GM19239 (cell line): ENCODE measurements around the gene NOP16.

ENCODE experiments used
- DNase-seq: peaks from one replicate; pipeline ENCODE4 v3.0.0; 2011; ENCODE audit warnings: low spot score; ENCODE audit not compliant: insufficient read length
- FAIRE-seq: peaks from 2 replicates; lab custom pipeline; 2011; peaks lifted over from hg19 to GRCh38; lab: Jason Lieb, UNC

Gene NOP16

GRCh38 chr5:176389135-176390123, 1.0 kb upstream of the NOP16 start:
- DNase-seq (no peak), FAIRE-seq (no peak)

GRCh38 chr5:176388003-176388443, 375 bp downstream of the NOP16 start:
- no peak for DNase-seq
- no peak for FAIRE-seq

- FAIRE-seq (no peak), DNase-seq (no peak)
Measured at GRCh38 chr5:176387384-176387925, 943 bp downstream of the NOP16 start.

- DNase-seq (no peak), FAIRE-seq (no peak)
Measured at GRCh38 chr5:176386491-176386890, 1.9 kb downstream of the NOP16 start.

DNA sequence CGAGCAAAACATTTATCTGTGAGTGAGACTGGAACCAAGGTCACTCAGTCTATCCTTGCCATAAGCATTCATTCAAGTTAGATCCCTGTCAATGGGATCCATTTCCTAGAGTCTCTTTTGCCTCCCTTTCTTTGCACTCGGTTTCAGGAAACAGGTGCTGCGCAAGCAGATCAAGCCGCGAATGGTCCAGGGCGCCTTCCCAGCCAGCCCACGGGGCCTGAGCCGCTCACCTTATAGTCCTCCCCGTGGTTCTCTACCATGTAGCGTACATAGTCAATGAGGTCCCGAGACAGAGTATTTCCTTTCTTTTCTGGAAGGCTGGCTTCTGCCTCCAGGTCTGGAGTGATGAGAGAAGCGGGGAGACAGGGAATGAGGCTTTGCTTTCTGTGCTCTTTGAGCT, 3.4 kb downstream of the NOP16 start:
- DNase-seq (no peak), FAIRE-seq (no peak)

- no peak for DNase-seq
- no peak for FAIRE-seq
Measured at GRCh38 chr5:176384366-176384930, 4.0 kb downstream of the NOP16 start.

DNA sequence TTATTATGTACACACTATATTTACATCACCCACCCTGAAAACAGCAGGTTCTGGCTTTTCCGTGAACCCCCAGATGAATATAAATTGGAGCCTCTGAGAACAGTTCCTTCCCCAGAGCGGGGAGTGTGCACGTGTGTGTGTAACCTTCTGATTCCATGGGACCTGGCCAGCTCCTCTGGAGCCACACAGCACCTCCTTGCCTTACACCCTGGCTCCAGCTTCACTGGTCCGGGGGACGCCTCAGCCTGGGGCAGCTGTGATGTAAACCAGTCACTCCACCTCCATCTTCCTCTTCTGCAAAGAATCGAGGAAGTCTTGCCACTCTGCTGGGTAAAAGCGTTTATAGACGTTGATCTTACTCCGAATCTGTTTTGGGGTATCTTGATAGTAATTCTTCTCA, 4.4 kb downstream of the NOP16 start:
- DNase-seq: no peak

GRCh38 chr5:176383248-176383905, 5.0 kb downstream of the NOP16 start:
- no peak for FAIRE-seq

More for the DNA sequence above, 4.4 kb downstream of the NOP16 start:
- no peak for FAIRE-seq

GRCh38 chr5:176382721-176383120, 5.7 kb downstream of the NOP16 start:
- DNase-seq (no peak), FAIRE-seq (no peak)

More at GRCh38 chr5:176383248-176383905, 5.0 kb downstream of the NOP16 start:
- DNase-seq: no peak

DNA sequence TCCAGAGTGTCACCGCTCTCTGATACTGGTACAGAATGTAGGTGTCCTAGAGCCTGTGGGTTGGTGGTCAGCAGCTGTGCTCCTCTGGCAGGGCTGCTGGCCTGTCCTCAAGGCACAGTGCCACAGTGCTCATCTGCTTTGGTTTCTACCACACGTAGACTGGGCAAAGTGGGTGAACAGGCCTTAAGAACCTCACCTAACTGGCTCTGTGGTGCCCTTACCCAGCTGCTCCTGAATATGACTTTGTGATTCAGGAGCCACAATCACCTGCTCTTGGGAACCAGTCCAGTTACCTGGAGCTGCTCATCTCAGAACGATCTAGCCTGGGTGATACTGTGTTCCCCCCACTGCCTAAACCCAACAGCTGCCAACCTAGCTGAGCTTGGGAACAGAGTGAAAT, 6.4 kb downstream of the NOP16 start:
- FAIRE-seq: no peak
- DNase-seq: no peak

- FAIRE-seq (no peak), DNase-seq (no peak)
Measured at GRCh38 chr5:176381423-176381822, 7.0 kb downstream of the NOP16 start.

DNA sequence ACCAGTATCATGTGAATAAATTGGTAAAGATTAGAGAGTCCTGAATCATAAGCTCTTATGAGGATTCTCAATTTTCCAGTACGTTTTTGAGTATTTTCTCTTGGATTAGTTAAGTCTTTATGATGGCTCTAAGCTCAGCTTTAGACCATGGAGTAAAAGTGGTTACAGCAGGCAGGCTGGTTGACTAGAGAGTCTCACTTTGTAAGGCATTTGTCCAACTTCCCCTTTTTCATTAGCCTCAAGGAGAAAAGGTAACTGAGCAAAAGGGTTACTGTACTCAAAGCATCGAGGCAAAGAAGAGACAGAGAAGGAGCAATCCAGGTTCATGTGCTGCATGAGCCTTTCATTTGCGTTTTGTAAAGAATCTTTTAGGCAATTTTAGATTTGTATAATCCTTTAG, 8.5 kb downstream of the NOP16 start:
- FAIRE-seq (peak; percentile 83), DNase-seq (no peak)

DNA sequence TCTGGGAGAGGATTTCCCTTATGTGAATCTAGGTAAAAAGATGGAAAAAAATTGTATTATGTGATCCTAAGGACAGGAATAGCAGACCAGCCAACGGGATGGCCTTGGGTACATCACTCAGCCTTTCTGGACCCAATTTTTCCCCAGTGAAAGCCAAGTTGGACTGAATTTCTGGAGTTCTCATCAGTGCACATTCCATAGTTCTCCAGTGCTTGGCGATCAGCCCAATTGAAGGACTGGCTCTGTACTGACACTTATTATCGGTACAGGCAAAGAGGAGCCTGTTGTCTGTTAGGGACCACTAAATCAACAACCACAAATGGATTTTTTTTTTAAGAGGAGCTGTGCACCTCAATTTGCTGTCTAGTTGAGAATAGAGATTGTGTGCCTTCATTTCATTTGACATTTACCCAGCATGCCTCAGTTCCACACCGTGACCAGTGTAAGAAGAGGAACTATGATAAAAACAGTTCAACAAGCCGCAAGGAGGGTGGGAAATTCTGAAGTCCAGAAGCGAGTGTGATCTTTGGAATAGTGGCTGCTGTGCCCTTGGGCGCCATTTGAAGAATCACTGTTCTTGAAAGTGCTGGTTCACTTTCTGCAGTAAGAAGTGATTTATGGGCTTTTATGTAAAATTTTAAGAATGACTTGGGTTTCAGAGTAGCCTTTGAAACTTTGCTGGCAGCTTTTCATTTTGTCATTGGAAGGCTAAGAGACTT, 15.1 kb downstream of the NOP16 start:
- FAIRE-seq: no peak
- DNase-seq: no peak

DNA sequence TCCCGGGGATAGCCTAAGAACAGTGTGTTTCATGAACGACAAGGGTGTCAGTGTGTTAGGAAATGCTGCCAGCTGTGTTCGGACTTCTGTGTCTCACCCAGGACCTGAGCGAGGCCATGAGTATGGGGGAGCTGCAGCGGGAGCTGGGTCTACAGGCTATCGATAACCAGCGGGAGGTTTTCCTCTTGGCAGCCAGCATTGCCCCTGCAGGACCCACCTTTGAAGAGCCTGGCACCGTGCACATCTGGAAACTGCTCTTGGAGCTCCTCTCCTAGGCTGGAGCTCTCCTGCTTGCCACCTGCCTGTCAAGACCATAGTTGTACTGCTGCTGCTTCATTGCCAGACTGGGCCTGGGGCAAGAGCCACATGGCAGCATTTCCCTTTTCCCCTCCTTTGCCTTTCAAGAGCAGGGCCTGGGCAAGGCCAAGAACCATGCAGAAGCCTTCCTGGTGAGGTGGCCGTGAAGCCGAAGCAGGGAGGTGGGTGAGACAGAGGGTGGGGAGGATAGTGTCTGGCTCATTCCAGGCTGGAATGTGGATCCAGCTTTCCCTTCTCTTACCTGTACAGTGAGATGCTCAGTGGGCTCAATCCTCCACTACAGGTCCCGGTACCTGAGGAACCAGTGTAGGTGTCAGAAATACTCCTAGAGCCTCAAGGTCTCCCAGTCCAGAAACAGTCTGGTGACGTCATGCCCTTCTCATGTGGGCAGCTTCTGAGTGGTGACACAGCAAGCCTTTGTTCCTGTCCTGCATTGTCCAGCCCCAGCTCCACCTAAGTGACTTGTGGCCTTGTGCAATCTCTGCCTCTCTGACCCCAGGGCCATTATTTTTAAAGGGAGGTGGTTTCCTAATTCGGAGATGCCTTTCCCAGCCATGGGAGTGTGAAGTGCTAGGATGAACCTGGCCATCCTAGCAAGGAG, 16.5 kb downstream of the NOP16 start:
- no peak for FAIRE-seq
- DNase-seq: no peak

DNA sequence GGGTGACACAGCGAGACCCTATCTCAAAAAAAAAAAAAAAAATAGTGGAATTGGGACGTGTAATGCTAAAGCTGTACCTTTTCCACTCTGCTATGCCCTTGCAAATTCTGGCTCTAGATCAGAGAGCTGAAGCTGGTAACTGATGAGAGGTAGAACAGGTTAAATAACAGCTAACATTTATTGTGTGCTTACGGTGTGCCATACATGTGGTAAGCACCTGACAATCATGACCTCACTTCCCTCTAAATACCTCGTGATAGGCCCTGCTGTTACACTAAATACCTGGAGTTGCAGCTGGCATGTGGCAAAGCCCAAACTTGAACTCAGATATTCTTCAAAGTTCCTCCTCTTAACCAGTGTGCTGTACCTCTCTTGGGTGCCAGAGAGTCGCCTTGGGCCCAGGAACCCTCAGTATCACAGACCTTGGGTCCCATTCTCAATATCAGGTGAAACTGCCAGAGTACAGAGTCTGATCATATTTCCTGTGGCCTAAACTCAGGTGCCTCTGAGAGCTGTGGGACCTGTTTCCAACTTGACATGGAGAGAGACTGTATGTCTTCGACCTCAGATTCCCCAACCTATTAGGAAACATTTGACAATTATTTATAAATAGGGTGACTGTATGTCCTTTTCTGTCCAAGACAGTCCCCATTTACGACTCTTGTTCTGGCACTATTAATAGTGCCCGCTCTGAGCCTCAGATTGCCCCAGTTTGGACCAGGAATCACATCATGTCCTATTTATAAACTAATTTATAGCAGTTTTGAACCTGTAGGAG, 18.3 kb downstream of the NOP16 start:
- no peak for FAIRE-seq
- no peak for DNase-seq

DNA sequence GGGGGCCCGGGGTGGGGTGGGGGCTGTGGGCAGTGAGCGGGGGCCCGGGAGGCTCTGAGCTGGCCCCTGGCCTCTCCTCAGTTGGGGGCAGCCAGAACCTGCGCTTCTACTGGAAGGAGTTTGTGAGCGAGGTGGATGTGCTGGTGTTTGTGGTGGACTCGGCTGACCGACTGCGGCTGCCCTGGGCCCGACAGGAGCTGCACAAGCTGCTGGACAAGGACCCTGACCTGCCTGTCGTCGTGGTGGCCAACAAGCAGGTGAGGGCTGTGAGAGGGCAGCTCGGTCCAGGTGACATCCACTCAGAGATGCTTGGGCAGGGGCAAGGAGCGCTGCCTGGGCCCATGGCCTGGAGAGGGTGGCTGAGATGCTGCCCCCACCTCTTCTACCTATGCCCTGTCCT, 19.7 kb downstream of the NOP16 start:
- DNase-seq: no peak

GRCh38 chr5:176366232-176366894, 22.0 kb downstream of the NOP16 start:
- DNase-seq (no peak), FAIRE-seq (no peak)

More for the DNA sequence above, 19.7 kb downstream of the NOP16 start:
- no peak for FAIRE-seq
